ENCODE data around the gene HOXA13.

DNA sequence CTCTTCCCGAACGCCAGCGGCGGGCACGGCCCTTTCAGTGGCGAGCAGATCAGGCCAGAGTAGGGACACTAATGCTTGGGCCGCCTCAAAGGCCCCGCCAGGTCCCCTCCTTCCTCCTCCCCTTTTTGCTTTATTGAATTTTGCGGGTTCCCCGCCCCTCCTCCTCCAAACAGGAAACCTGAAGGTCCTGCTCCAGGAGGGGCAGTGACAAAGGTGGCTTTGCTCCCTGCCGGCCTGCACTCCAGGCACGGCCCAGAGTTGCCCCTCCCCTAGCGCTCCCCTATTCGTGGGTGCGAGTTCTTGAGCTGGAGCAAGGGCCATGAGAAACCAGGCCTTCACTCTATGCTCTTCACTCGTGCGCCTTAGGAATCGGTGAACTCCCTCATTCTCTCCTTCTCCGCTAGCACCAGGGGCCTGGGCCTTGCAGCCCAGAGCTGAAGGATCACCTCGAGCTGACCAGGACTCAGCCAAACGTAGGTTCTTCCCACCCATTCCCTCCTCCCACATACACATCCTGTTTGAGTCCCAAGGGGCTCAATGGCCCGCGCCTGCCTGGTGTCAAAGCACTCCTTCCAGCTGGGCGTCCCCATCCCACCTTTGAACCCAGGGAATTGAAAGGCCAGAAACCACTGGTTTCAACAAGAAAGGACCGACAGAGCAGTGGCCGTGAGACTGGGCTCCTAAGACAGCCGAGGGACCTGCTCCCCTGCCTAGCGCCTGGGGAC is 51.7 kb downstream of the HOXA13 start:
- TF ChIP-seq POLR2A (IDR thresholded peaks at IDR 0.05) = no peak
- TF ChIP-seq, protein P1, sequence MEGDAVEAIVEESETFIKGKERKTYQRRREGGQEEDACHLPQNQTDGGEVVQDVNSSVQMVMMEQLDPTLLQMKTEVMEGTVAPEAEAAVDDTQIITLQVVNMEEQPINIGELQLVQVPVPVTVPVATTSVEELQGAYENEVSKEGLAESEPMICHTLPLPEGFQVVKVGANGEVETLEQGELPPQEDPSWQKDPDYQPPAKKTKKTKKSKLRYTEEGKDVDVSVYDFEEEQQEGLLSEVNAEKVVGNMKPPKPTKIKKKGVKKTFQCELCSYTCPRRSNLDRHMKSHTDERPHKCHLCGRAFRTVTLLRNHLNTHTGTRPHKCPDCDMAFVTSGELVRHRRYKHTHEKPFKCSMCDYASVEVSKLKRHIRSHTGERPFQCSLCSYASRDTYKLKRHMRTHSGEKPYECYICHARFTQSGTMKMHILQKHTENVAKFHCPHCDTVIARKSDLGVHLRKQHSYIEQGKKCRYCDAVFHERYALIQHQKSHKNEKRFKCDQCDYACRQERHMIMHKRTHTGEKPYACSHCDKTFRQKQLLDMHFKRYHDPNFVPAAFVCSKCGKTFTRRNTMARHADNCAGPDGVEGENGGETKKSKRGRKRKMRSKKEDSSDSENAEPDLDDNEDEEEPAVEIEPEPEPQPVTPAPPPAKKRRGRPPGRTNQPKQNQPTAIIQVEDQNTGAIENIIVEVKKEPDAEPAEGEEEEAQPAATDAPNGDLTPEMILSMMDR (IDR thresholded peaks at IDR 0.05) = no peak
